GM21367 (cell line): Measurements from ENCODE around the gene TMEM176B.
"Not testable (repeated sequence)": the region's sequence is repeated elsewhere in the genome, so short reads cannot be mapped to it uniquely, and the experiment has no call there.

Source experiments
- ATAC-seq: cut with Tn5 transposase; IDR thresholded peaks from one replicate; pipeline ENCODE4 v1.9.1; 2021; ENCODE audit not compliant: unreplicated experiment

The TMEM176B gene

DNA sequence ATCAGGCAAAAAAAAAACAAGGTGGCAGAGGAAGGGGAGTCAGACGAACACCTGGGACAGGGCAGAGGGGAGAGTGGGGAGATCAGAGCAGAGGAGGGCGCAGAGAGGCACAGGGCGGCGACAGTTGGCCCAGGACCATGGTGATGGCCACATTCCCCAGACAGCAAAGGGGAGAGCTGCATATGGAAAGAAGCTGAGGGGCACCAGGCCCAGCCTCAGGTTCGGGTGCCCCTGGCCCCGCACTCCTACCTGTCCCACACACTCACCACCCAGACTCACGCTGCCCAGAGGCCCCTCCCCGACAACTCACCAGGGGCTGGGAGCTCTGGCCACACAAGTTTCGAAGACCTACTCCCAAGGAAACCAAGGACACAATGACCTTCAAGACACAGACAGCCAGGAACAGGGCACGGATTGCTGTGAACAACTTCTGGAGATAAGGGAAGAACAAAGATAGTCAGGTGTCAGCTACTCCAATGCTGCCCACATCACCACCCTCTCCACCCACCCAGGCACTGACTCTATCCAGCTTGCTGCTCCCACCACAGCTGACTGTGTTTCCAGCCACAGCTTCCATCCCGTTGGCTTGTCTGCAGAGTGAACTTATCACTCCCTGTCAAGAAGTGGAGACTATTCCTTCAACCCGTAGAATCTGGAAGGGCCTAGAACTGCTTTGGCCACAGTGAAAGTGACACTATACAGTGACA, 8.3 kb downstream of the TMEM176B start:
- ATAC-seq: no peak

- ATAC-seq: no peak
These were observed 8.9 kb downstream of the TMEM176B start for GRCh38 chr7:150791304-150791703.

GRCh38 chr7:150790416-150791075, 9.6 kb downstream of the TMEM176B start:
- no peak for ATAC-seq

DNA sequence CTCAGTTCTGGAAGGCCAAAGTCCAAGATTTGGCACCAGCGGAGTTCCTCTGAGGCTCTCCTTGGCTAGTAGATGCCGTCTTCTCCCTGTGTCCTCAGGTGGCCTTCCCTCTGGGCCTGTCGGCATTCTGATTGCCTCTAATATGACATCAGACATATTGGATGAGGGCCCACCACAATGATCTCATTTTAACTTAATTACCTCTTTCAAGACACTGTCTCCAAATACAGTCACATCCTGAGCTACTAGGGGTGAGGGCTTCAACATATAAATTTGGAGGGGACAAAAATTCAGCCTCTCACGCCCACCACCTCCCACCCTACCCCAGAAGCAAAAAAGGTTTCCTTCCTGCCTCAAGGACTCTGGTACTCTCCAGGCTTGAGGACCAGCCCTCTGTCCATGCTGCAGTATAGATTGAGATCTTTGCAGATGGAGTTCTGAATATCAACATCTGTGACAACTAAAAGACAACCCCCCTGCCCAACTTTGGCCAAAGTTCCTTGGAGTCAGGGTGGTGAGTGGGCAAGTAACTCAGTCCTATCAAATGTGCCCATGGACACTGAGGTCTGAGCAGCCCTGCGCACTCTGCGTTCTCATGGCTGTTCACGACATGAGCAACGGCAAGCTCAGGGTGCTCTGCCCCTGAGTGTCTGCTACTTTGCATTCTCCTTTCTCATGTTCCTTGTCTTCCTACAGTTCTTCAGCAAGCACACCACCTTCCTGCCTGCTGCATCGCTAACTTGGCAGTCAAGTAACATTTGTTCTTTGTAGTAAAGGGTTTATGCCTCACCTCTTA, 11.5 kb downstream of the TMEM176B start:
- no peak for ATAC-seq

DNA sequence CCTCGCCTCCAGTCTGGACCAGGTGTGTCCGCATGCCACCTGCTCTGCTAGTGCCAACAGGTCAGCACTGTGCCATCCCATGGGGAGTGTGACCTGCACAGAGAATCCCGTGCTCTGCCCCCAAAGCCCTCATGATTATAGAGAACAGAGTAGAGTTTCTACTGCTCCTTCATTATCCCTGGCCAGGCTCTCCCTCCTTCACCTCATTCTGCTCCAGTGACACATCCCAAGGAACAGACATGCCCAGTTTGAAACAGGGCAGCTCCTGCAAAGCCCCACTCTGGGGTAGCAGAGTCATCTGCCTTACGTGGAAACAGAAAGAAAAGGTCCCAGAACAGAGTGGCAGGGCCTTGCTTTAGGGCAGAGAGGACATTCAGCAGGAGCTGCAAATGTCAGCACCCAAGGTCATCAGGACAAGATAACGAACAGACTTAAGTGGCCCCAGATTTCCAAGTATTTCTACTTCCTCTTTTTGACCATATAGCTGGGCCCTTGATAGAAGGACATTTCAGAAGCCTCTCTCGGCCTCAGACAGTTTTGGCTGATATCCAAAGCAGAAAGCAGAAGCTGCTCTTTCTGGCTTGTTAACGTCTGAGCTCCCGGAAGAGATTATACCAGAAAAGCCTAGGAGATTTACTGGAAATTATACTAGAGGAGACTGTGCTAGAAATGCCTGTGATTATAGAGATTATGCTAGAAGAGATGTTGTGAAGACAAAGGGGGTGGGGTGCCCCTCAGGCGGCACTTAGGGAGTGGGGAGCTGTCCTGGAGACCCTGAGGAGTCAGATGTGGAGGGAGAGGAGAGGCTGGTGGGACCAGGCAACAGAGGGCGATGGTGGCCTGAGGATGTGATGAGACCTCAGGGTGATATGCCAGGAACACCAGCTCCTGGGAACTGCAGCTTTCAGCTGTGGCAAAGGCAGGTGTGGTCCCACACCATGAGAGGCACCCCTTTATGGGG, 12.6 kb downstream of the TMEM176B start:
- ATAC-seq: no peak

DNA sequence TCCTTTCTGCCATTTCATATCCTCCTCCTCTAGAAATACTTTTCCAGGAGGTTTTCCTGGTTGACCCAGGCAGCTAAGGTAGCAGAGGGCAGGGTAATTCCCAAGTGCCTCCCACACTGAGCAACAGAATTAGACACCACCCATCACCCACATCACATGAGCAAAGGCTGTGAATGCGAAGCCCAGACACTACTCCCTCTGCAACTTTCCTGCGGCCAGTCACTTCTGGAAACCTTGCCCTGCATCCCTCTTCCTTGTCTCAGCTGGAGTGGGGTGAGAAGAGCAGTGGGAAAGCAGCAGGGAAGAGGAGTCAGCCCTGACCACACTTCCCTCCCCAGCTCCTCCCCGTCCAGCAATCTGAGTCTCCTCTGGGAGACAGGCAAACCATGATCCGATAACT, 15.2 kb downstream of the TMEM176B start:
- ATAC-seq: no peak

DNA sequence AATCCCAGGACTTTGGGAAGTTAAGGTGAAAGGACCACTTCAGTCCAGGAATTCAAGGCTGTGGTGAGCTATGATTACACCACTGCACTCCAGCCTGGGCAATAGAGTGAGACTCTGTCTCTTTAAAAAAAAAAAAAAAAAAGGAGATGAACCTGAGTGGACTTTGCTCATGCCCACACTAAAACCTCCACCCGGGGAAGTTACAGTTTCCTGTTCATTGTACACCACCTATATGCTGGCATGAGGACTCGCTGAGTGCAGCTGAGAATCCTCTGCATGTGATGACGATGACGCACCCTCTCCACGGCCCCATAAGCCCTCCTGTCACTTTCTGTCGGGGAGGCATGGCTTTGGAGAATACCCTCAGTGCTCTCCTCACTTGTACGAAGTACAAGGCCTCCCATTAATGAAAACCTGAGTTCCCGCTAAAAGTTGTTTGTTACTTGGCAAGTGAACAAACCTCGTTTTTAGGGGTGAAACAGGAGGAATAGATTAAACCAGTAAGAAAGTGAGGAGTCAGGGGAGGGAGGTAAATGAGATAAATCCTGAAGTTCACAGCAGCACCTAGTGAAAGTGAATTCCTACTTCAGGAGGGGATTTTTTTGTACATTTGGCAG, 15.9 kb downstream of the TMEM176B start:
- no peak for ATAC-seq

DNA sequence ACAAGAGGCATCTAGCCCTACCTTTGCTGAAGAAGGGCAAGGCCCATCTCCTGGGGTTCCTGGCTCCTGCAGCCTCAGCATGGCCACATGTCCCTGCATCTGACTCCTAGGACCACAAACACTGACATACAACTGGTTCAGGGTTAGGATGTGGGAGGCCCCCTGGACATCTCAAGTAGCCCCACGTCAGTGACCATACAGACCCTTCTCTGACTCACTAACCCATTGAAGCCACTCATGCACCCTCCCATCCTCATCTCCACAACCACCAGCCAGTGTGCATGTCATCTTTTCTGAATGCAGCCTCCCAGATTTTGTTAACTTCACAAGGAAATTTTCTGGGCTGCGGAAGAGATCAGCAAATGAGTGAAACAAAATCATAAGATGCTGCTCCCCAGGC, 18.2 kb downstream of the TMEM176B start:
- ATAC-seq: no peak

- no peak for ATAC-seq
These were observed 19.1 kb downstream of the TMEM176B start for GRCh38 chr7:150781103-150781502.

- ATAC-seq: no peak
These were observed 19.9 kb downstream of the TMEM176B start for GRCh38 chr7:150780292-150780691.

- ATAC-seq: no peak
These were observed 21.3 kb downstream of the TMEM176B start for GRCh38 chr7:150778738-150779301.

- ATAC-seq: no peak
These were observed 22.0 kb downstream of the TMEM176B start for GRCh38 chr7:150778014-150778737.

- ATAC-seq: not testable (repeated sequence)
These were observed 26.0 kb downstream of the TMEM176B start for GRCh38 chr7:150774131-150774530.

- ATAC-seq: no peak
These were observed 30.4 kb downstream of the TMEM176B start for GRCh38 chr7:150769768-150770167.

DNA sequence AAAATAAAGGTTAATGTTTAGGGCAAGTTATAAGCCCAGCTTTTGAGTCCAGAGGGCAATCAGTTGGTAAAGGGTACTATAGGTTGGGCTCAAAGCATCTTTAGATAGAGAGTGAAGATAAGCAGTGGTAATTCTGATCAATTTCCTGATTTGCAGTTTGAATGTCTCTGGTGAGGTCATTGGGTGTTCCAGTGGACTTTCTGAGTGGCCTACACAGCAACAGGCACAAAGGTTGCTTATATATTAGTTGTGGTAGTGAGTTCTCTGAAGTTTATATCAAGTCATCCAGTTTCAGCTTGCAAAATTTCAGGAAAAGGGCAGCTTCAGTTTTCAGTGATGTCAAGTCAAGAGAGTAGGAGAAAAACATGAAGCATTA, 33.8 kb downstream of the TMEM176B start:
- no peak for ATAC-seq

DNA sequence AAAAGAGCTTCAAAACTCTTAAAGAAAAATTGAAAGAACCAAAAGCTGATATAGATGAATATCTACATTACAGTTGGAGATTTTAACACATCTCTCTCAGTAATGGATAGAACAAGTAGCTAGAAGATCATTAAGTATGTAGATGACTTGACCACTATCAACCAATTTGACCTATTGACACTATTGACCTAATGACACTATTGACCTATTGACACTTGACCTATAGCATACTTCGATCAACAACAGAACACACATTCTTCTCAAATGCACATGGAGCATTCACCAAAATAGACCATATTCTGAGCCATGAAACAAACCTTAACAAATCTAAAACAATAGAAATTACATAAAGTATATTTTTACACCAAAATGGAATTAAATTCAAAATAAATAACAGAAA, 40.7 kb downstream of the TMEM176B start:
- no peak for ATAC-seq

GRCh38 chr7:150756858-150757257, 43.3 kb downstream of the TMEM176B start:
- ATAC-seq: no peak

DNA sequence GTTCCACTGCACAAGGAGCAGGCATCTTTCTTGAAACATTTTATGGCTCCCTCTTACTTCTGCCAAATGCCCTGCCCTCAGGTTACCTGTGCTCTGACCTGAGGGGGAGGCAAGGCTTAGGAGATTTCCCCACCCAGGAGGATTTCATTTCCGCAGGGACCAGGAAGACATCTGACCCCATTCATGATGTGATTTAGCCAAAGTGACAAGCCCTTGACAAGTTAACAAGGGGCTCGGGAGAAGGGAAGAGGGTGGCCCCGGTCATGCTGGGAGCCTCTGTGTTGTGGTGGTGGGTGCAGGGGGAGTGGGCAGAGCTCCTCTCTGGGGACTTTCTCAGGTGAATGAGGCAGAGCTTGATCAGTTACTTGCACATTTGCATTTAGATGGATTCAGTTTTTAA, 44.0 kb downstream of the TMEM176B start:
- ATAC-seq: no peak

- no peak for ATAC-seq
These were observed 44.6 kb downstream of the TMEM176B start for GRCh38 chr7:150755473-150756099.
